Caco-2 (cell line): ENCODE measurements around the gene ENDOV. TPM values are rescaled to one million over a fixed set of nuclear protein-coding genes. Genes with fewer than 3 reads are reported as not detected.

ENCODE experiments used
- BruUV-seq: library from RNA; stranded (reverse); fragments of 400-500 nt; replicated peaks from 2 replicates; lab custom pipeline; 2021; lab: Mats Ljungman, UMichigan
- CTCF ChIA-PET: fragments of 300-600 bp; sonication (Branson Sonifier 250); formaldehyde crosslinking; loops from one replicate; lab custom pipeline; 2022; ENCODE audit warnings: antibody characterized with exemption; lab: Charles Lee
- POLR2A ChIA-PET: fragments of 300-600 bp; sonication (Branson Sonifier 250); formaldehyde crosslinking; loops from one replicate; lab custom pipeline; 2022; ENCODE audit warnings: antibody characterized with exemption; lab: Charles Lee
- DNase-seq, 2 experiments: peaks; one replicate each; pipeline versions ENCODE4 v3.0.0 to v3.0.0-alpha.2; 2020 to 2022
- H3K27me3 ChIP-seq: replicated peaks from 2 replicates; pipeline ENCODE4 v1.6.0; 2011; ENCODE audit warnings: low read length; ENCODE audit not compliant: control insufficient read depth, insufficient read depth
- H3K36me3 ChIP-seq: 2 replicates; pipeline ENCODE4 v1.5.1; 2011; ENCODE audit warnings: low read length; ENCODE audit not compliant: control insufficient read depth, insufficient read depth
- H3K4me1 ChIP-seq: fragments of 250-450 bp; sonication (Bioruptor Pico); 2 replicates; pipeline ENCODE4 v1.5.1; 2020; ENCODE audit warnings: mild to moderate bottlenecking
- H3K4me3 ChIP-seq: 2 replicates; pipeline ENCODE4 v1.5.1; 2011; ENCODE audit warnings: low read depth, mild to moderate bottlenecking, control low read depth, low read length
- H3K9me3 ChIP-seq: fragments of 250-450 bp; sonication (Bioruptor Pico); 2 replicates; pipeline ENCODE4 v1.5.1; 2020; ENCODE audit warnings: mild to moderate bottlenecking, moderate library complexity
- H3K27ac Mint-ChIP-seq: one replicate; pipeline ENCODE4 v1.8.0; 2022; ENCODE audit warnings: mixed read lengths; ENCODE audit not compliant: unreplicated experiment
- H3K27me3 Mint-ChIP-seq: one replicate; pipeline ENCODE4 v1.8.0; 2022; ENCODE audit warnings: mixed read lengths; ENCODE audit not compliant: insufficient read depth, unreplicated experiment
- H3K36me3 Mint-ChIP-seq: one replicate; pipeline ENCODE4 v1.8.0; 2022; ENCODE audit warnings: mild to moderate bottlenecking, mixed read lengths; ENCODE audit not compliant: insufficient read depth, unreplicated experiment
- H3K4me1 Mint-ChIP-seq: one replicate; pipeline ENCODE4 v1.8.0; 2022; ENCODE audit warnings: low read depth, mixed read lengths; ENCODE audit not compliant: unreplicated experiment
- H3K4me3 Mint-ChIP-seq: one replicate; pipeline ENCODE4 v1.8.0; 2022; ENCODE audit warnings: mild to moderate bottlenecking, moderate library complexity, mixed read lengths; ENCODE audit not compliant: unreplicated experiment
- H3K9me3 Mint-ChIP-seq: one replicate; pipeline ENCODE4 v1.8.0; 2022; ENCODE audit warnings: mixed read lengths; ENCODE audit not compliant: unreplicated experiment
- intact Hi-C: fragments of 100-400 bp; cut with micrococcal nuclease; formaldehyde crosslinking; loops from one replicate; pipeline ENCODE4 v1.10.0; 2022; ENCODE audit not compliant: unreplicated experiment
- total RNA-seq: library from RNA; stranded (reverse); gene quantifications from 2 replicates; pipeline ENCODE4 v1.2.3, GENCODE V29; 2022
- TF ChIP-seq, protein P1 (sequence below), 2 experiments: fragments of 200-600 bp in 1 of 2; IDR thresholded peaks; 1 replicate in 1 of 2; 2 replicates in 1 of 2; pipeline versions ENCODE4 v1.5.1 to v1.8.0; 2011 to 2022; ENCODE audit warnings: antibody characterized with exemption in 1 of 2, control low read depth in 1 of 2, inconsistent platforms in 1 of 2, low read depth in 1 of 2, low read length in 1 of 2, mild to moderate bottlenecking in 1 of 2, moderate library complexity in 1 of 2; ENCODE audit not compliant: insufficient read depth in 1 of 2, severe bottlenecking in 1 of 2, unreplicated experiment in 1 of 2

The ENDOV gene
- total RNA-seq, 1 experiment from 2014 or later = 21.5 TPM

DNA sequence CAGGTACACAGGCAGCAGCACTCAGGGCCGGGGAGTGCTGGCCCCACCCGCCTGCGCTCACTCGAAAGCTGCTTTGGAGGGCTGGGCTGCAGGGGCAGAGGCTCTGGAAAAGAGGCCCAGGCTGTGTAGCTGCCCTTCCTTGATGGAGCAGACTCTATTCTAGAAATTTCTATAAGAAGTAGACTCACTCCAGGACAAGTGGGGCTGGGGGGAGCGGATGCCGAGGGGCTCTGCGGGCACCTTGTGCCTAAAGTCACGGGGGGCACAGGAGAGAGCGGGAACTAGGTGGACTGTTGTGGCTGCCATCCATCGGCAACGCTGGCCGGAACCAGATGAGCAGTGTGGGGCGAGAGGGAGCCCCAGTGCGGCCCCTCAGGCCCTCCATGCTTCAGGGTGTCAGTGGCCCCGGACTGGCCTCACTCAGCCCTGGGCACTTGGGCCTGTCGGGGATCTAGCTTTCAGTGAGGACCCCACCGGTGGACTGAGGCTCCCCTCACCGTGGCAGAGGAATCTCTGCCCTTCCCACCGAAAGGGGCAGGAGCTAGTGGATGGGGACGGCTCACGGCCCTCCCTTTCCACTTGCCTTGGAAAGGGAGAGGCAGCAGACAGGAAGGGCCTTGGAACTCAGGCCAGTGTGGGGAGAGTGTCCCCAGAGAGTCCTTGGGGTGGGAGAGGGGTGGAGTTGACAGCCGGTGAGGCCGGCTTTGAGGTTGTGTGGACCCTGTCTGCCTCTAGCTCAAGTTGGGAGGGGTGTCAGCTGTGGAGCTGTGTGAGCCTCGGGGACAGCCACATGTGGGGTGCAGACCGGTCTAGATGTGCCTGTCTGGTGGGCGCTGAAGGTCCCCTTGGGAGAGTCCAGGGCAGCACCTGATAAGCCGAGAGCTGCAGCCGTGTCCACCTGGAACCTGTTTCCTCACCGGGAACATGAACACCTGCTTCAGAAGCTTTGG is 16.6 kb downstream of the ENDOV start:
- POLR2A ChIA-PET = interaction anchor here (0.7 kb wide), 1 partner anchor 23 kb away, joined by 4 read pairs; no protein-coding TSS in a partner anchor
- H3K4me1 ChIP-seq = no peaks in the 10 kb centered on the region
- DNase-seq = no peak
- H3K9me3 ChIP-seq = no peaks in the 10 kb centered on the region
- H3K36me3 ChIP-seq = no peaks in the 10 kb centered on the region
- H3K4me3 ChIP-seq = no peak overlapping the region
- Mint-ChIP-seq H3K27ac (no peak overlapping the region), H3K9me3 (no peaks in the 10 kb centered on the region), H3K4me3 (no peak overlapping the region), H3K27me3 (peaks cover 13% of the 10 kb centered on the region), H3K36me3 (peaks cover 6% of the 10 kb centered on the region), H3K4me1 (no peaks in the 10 kb centered on the region)
- CTCF ChIA-PET = no interaction called here
- BruUV-seq = no TSS peak
- TF ChIP-seq, protein P1, sequence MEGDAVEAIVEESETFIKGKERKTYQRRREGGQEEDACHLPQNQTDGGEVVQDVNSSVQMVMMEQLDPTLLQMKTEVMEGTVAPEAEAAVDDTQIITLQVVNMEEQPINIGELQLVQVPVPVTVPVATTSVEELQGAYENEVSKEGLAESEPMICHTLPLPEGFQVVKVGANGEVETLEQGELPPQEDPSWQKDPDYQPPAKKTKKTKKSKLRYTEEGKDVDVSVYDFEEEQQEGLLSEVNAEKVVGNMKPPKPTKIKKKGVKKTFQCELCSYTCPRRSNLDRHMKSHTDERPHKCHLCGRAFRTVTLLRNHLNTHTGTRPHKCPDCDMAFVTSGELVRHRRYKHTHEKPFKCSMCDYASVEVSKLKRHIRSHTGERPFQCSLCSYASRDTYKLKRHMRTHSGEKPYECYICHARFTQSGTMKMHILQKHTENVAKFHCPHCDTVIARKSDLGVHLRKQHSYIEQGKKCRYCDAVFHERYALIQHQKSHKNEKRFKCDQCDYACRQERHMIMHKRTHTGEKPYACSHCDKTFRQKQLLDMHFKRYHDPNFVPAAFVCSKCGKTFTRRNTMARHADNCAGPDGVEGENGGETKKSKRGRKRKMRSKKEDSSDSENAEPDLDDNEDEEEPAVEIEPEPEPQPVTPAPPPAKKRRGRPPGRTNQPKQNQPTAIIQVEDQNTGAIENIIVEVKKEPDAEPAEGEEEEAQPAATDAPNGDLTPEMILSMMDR (IDR thresholded peaks at IDR 0.05; ENCODE audit: insufficient read depth in 1 of 2, low read depth in 1 of 2, low read length in 1 of 2, severe bottlenecking in 1 of 2, unreplicated experiment in 1 of 2) = no peak
- peaks cover 2% of the 10 kb centered on the region for H3K27me3 ChIP-seq
- intact Hi-C loops = no loop called here

DNA sequence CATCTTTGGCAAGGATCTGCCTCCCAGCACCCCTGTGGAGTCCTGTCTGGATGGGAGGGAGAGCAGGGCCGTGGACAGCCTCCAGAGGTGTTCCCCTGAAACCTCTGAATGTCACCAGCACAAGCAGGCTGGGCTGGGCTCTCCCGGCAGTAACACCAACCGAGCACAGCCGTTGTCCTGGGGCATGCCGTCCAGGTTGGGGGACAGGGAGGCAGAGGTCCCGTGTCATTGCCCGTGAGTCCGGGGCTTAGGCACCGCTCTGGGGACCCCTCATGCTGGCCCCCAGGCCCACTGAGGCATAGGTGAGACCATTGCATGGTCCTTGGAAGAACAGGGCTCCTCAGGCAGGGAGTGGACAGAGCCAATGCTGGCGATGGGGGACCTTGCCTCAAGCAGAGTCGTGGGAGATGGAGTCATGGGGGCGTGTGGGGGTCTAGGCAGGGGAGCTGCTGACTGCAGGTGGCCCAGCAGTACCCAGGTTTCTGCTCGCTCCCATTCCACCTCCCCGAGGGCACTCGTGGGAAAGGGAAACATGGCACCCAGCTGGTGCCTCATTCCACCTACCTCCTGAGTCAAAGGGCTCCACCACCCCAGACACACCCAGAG is 17.5 kb downstream of the ENDOV start:
- ChIA-PET POLR2A (no interaction called here), CTCF (no interaction called here)
- no peak for DNase-seq
- no peak overlapping the region for H3K4me3 Mint-ChIP-seq
- intact Hi-C loops = no loop called here
- H3K36me3 ChIP-seq = no peaks in the 10 kb centered on the region
- BruUV-seq = no TSS peak
- no peak overlapping the region for H3K27ac Mint-ChIP-seq
- H3K36me3 Mint-ChIP-seq = no peaks in the 10 kb centered on the region
- H3K27me3 ChIP-seq = peaks cover 2% of the 10 kb centered on the region
- H3K4me3 ChIP-seq = no peak overlapping the region
- H3K4me1 ChIP-seq = no peaks in the 10 kb centered on the region
- TF ChIP-seq, protein P1 (IDR thresholded peaks at IDR 0.05; ENCODE audit: insufficient read depth in 1 of 2, low read depth in 1 of 2, low read length in 1 of 2, severe bottlenecking in 1 of 2, unreplicated experiment in 1 of 2) = no peak
- H3K9me3 ChIP-seq = no peaks in the 10 kb centered on the region
- no peaks in the 10 kb centered on the region for H3K4me1 Mint-ChIP-seq
- H3K9me3 Mint-ChIP-seq = no peaks in the 10 kb centered on the region
- peaks cover 15% of the 10 kb centered on the region for H3K27me3 Mint-ChIP-seq

DNA sequence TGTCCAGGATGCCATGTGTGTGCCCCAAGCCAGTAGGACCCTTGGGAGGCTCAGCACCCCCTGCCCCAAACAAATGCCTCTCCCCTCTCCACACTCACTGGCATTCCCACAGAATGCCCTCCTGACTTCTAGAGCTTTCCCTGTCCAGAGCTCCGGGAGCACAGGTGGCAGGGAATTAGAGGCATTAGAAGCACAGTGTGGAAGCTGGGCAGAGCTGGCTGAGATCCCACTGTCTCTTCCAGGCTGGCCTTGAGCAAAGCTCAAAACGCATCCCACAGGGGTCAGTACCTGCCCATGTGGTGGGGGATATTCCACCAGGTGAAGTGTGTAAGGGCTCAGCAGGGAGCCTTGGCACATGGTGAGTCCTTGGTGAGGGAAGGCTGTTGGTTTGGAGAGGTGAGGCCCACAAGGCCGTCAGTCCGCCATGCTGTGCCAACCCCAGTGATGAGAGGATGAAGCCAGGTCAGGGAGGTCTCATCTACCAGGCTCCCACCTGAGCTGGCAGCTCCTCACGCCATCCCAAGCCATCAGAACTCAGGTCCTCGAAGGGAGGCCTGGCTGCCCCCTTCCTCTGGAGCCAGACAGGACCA is 18.1 kb downstream of the ENDOV start:
- peaks cover 19% of the 10 kb centered on the region for H3K27me3 Mint-ChIP-seq
- H3K36me3 Mint-ChIP-seq = no peaks in the 10 kb centered on the region
- H3K27me3 ChIP-seq = peaks cover 2% of the 10 kb centered on the region
- no TSS peak for BruUV-seq
- H3K9me3 Mint-ChIP-seq = no peaks in the 10 kb centered on the region
- CTCF ChIA-PET = no interaction called here
- no peaks in the 10 kb centered on the region for H3K4me1 ChIP-seq
- H3K36me3 ChIP-seq = no peaks in the 10 kb centered on the region
- no peak overlapping the region for H3K4me3 ChIP-seq
- H3K9me3 ChIP-seq = no peaks in the 10 kb centered on the region
- intact Hi-C loops = no loop called here
- no peak overlapping the region for H3K4me3 Mint-ChIP-seq
- DNase-seq = no peak
- H3K27ac Mint-ChIP-seq = no peak overlapping the region
- H3K4me1 Mint-ChIP-seq = no peaks in the 10 kb centered on the region
- POLR2A ChIA-PET = no interaction called here
- TF ChIP-seq, protein P1 (IDR thresholded peaks at IDR 0.05; ENCODE audit: insufficient read depth in 1 of 2, low read depth in 1 of 2, low read length in 1 of 2, severe bottlenecking in 1 of 2, unreplicated experiment in 1 of 2) = no peak
